Right hindlimb (tissue), 1 donor: Measurements from ENCODE around the gene IER3IP1.
"Not testable (repeated sequence)": the region's sequence is repeated elsewhere in the genome, so short reads cannot be mapped to it uniquely, and the experiment has no call there.

Source experiments
- DNase-seq: peaks from one replicate; pipeline ENCODE4 v3.0.0-alpha.2; 2018

IER3IP1 gene

GRCh38 chr18:47175898-47176575 lies at the start of gene IER3IP1:
Gene IER3IP1 (minus strand): TSS chr18:47176364. CDS start chr18:47176277, 87 bp downstream.
- DNase-seq = peak; percentile 93

GRCh38 chr18:47215554-47216138 lies 39.5 kb upstream of the IER3IP1 start:
- peak; percentile 33 for DNase-seq

- no peak for DNase-seq
Measured at GRCh38 chr18:47209171-47209570, 33.0 kb upstream of the IER3IP1 start.

GRCh38 chr18:47206945-47207637 lies 30.9 kb upstream of the IER3IP1 start:
- DNase-seq = no peak

- DNase-seq = peak; percentile 28
Measured at GRCh38 chr18:47204908-47205522, 28.9 kb upstream of the IER3IP1 start.

GRCh38 chr18:47203626-47204464 lies 27.7 kb upstream of the IER3IP1 start:
- DNase-seq = no peak

- DNase-seq = not testable (repeated sequence)
Measured at GRCh38 chr18:47195961-47196360, 19.8 kb upstream of the IER3IP1 start.

- no peak for DNase-seq
Measured at GRCh38 chr18:47191961-47192360, 15.8 kb upstream of the IER3IP1 start.

GRCh38 chr18:47187721-47188120 lies 11.6 kb upstream of the IER3IP1 start:
- DNase-seq = no peak

GRCh38 chr18:47184419-47185050 lies 8.4 kb upstream of the IER3IP1 start:
- DNase-seq = no peak

GRCh38 chr18:47182156-47182555 lies 6.0 kb upstream of the IER3IP1 start:
- DNase-seq = not testable (repeated sequence)

- DNase-seq = no peak
Measured at GRCh38 chr18:47180765-47181164, 4.6 kb upstream of the IER3IP1 start.

- peak; percentile 38 for DNase-seq
Measured at GRCh38 chr18:47179520-47179919, 3.4 kb upstream of the IER3IP1 start.

GRCh38 chr18:47175283-47175897 lies 774 bp downstream of the IER3IP1 start:
- DNase-seq = no peak

- DNase-seq = no peak
Measured at GRCh38 chr18:47174545-47175116, 1.5 kb downstream of the IER3IP1 start.

GRCh38 chr18:47172476-47172875 lies 3.7 kb downstream of the IER3IP1 start:
- DNase-seq = no peak

GRCh38 chr18:47168913-47169312 lies 7.3 kb downstream of the IER3IP1 start:
- no peak for DNase-seq

- DNase-seq = no peak
Measured at GRCh38 chr18:47168509-47168908, 7.7 kb downstream of the IER3IP1 start.

- no peak for DNase-seq
Measured at GRCh38 chr18:47166294-47166693, 9.9 kb downstream of the IER3IP1 start.

GRCh38 chr18:47163241-47163640 lies 12.9 kb downstream of the IER3IP1 start:
- DNase-seq = no peak

GRCh38 chr18:47160256-47160655 lies 15.9 kb downstream of the IER3IP1 start:
- DNase-seq = no peak
